Measurements from ENCODE around the gene PLA2G4A.

PLA2G4A gene

DNA sequence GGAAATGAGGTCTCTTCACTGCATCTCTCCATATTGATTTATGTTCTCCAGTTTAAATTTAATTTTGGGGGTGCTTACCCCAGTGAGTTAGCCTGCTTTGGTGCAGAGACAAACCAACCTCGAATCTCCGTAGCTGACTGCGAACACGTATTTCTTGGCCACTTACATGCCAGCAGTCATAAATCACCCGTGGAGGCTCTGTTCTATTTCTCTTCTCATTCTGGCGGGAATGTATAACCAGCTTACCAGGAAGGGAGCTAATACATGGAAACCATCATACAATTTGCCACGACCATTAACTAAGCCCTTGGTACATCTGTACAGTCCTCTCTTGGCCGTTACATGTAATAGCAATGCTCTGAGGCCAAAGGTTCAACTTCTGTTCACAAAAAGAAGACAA lies 148.0 kb downstream of the PLA2G4A start:
- TF ChIP-seq, protein P1, sequence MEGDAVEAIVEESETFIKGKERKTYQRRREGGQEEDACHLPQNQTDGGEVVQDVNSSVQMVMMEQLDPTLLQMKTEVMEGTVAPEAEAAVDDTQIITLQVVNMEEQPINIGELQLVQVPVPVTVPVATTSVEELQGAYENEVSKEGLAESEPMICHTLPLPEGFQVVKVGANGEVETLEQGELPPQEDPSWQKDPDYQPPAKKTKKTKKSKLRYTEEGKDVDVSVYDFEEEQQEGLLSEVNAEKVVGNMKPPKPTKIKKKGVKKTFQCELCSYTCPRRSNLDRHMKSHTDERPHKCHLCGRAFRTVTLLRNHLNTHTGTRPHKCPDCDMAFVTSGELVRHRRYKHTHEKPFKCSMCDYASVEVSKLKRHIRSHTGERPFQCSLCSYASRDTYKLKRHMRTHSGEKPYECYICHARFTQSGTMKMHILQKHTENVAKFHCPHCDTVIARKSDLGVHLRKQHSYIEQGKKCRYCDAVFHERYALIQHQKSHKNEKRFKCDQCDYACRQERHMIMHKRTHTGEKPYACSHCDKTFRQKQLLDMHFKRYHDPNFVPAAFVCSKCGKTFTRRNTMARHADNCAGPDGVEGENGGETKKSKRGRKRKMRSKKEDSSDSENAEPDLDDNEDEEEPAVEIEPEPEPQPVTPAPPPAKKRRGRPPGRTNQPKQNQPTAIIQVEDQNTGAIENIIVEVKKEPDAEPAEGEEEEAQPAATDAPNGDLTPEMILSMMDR (conservative IDR thresholded peaks at IDR 0.05; ENCODE audit: low read depth) = no peak
- CTCF ChIA-PET = no interaction called here
- H3K27ac ChIP-seq = no peak overlapping the region
- no peak for DNase-seq (ENCODE audit: low spot score)
- POLR2A ChIA-PET (ENCODE audit: low non-redundant PET) = no interaction called here

DNA sequence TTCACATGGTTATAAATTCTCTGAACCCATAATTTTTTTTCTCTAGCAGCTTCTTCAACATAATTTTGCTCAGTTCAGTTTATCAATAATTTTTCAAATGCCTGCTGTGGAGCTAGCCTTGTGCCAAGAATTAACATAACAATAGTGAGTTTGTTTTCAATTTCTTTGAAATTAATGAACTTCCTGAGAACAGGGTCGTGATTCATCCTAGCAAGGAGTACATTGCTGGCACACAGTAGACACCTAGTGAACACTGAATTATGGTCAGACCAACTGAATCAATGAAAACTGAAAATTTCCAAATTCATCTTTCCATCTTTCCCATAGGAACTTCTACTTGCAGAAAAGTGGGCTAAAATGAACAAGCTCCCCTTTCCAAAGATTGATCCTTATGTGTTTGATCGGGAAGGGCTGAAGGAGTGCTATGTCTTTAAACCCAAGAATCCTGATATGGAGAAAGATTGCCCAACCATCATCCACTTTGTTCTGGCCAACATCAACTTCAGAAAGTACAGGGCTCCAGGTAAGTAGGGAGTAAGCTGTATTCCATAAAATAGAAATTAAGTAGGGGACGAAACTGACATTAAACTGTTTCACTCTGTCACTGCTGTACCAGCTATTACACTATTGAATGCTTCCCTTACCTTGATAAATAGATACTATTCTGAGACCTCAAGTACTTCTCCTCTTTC lies 148.7 kb downstream of the PLA2G4A start:
- TF ChIP-seq, protein P1 (conservative IDR thresholded peaks at IDR 0.05; ENCODE audit: low read depth) = no peak
- ChIA-PET POLR2A (ENCODE audit: low non-redundant PET) (no interaction called here), CTCF (interaction anchor here (0.7 kb wide), 1 partner anchor 437 kb away, joined by 3 read pairs; no protein-coding TSS in a partner anchor)
- no peak for DNase-seq (ENCODE audit: low spot score)
- no peak overlapping the region for H3K27ac ChIP-seq

DNA sequence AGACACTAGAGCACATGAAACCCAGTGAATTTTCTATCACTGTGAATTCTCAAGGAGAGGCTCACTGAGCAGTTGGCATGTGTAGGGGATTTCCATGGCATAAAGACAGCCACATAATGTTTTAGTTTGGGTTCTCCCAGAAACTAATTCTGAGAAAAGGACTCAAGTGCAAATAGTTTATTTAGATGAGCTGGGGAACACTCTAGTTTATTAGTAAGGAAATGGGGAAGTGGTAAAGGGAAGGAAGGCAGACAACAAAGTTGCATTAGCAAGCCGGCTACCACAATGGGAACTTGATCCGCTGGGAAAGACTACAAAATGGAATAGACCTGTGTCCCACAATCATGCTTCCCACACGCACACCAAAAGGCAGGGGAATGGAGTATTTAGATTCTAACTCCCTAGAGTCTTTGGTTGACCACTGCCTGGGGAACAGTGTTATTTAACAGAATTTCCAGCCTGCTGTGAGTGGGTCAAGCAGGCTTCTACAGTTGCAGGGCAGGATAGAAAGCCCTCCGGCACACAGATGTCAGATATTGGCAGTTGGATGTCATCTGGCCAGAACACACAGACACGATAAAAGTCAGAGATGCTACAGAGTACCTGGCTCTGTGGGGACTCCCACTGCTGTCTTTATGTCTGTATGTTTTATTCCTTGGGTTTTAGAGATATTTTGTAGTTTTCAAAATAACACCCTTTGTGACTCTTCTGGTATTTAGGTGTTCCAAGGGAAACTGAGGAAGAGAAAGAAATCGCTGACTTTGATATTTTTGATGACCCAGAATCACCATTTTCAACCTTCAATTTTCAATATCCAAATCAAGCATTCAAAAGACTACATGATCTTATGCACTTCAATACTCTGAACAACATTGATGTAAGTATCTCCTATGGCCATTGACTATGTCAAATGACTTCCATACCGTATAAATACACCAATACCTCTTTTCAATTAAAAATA lies 150.1 kb downstream of the PLA2G4A start:
- ChIA-PET CTCF (no interaction called here), POLR2A (ENCODE audit: low non-redundant PET) (no interaction called here)
- TF ChIP-seq, protein P1 (conservative IDR thresholded peaks at IDR 0.05; ENCODE audit: low read depth) = no peak
- DNase-seq (ENCODE audit: low spot score) = no peak
- H3K27ac ChIP-seq = no peak overlapping the region

DNA sequence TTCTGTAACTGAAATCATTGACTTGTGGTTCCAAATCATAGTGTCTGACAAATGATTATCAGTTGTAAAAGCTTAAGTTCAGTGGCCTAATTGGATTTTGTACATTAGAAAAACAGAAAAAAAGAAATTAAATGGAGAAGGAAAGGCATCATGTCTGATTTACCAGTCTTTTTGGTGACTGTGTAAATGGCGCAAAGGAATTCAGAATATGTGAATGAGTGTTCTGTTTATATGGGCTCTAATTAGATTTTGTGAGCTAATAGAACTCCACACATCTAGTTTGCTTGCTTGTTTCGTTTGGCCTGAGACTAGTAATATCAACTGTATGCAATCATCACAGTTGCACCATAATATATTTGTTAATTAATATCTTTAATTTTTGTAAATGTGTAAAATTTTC lies 151.7 kb downstream of the PLA2G4A start:
- TF ChIP-seq, protein P1 (conservative IDR thresholded peaks at IDR 0.05; ENCODE audit: low read depth) = no peak
- H3K27ac ChIP-seq = no peak overlapping the region
- no peak for DNase-seq (ENCODE audit: low spot score)
- CTCF ChIA-PET = no interaction called here
- POLR2A ChIA-PET (ENCODE audit: low non-redundant PET) = no interaction called here

DNA sequence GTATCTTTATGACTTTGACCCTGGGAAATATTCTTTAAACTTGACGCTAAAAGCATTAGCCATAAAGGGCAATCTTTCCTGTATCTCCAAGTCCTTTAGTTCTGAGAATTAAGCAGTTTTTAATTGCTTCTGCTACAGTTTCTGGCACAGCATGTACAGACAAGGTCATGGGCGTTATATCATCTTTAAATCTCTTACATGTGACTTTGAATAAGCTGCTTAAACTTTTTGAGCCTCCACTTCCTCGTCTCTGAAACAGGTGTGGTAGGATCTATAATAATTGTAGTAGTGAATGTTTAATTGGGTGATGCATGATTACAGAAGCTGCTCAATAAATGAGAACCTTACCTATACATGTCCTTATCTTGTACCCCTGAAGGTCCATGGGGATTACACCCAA lies 153.4 kb downstream of the PLA2G4A start:
- no peak for DNase-seq (ENCODE audit: low spot score)
- H3K27ac ChIP-seq = no peak overlapping the region
- CTCF ChIA-PET = interaction anchor here (1.0 kb wide), 2 partner anchors 183 to 376 kb away, joined by 3 read pairs; no protein-coding TSS in a partner anchor
- POLR2A ChIA-PET (ENCODE audit: low non-redundant PET) = no interaction called here
- TF ChIP-seq, protein P1 (conservative IDR thresholded peaks at IDR 0.05; ENCODE audit: low read depth) = no peak

DNA sequence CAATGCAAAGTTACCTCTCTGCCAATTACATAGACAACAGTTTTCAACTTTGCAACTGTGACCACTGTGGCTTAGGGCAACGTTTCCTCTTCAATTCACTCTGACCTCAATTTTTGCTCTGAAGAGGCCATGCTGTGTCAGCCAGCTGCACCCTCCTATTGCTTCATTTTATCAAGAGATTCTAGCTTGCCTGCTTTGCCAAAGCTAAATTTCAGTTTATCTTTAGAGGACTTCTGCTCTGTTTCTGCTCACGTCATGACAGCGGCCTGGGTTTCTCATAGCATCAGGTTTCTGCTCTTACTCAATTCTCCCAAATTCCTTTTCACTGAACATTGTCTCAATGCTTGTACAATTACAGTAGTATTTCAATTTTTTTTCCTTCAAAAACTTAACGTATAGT lies 154.6 kb downstream of the PLA2G4A start:
- ChIA-PET POLR2A (ENCODE audit: low non-redundant PET) (no interaction called here), CTCF (interaction anchor here (0.7 kb wide), 1 partner anchor 282 kb away, joined by 5 read pairs; no protein-coding TSS in a partner anchor)
- no peak overlapping the region for H3K27ac ChIP-seq
- TF ChIP-seq, protein P1 (conservative IDR thresholded peaks at IDR 0.05; ENCODE audit: low read depth) = no peak
- DNase-seq (ENCODE audit: low spot score) = no peak
